HG02973 (cell line): ENCODE data around the gene MTUS2.

ENCODE experiments used
- ATAC-seq: cut with Tn5 transposase; IDR thresholded peaks from one replicate; pipeline ENCODE4 v1.9.1; 2021; ENCODE audit warnings: moderate library complexity; ENCODE audit not compliant: unreplicated experiment

MTUS2 gene

GRCh38 chr13:29474991-29475390, 654.9 kb downstream of the MTUS2 start:
- no peak for ATAC-seq

GRCh38 chr13:29476046-29476445, 655.9 kb downstream of the MTUS2 start:
- ATAC-seq = no peak

- no peak for ATAC-seq
These were observed 659.8 kb downstream of the MTUS2 start for GRCh38 chr13:29479716-29480492.

- ATAC-seq = no peak
These were observed 660.9 kb downstream of the MTUS2 start for GRCh38 chr13:29480893-29481525.

GRCh38 chr13:29481603-29482002, 661.5 kb downstream of the MTUS2 start:
- ATAC-seq = no peak

GRCh38 chr13:29482504-29482903, 662.4 kb downstream of the MTUS2 start:
- no peak for ATAC-seq

- ATAC-seq = no peak
These were observed 663.1 kb downstream of the MTUS2 start for GRCh38 chr13:29483211-29483610.

- ATAC-seq = no peak
These were observed 663.5 kb downstream of the MTUS2 start for GRCh38 chr13:29483623-29484022.

GRCh38 chr13:29484236-29484635, 664.1 kb downstream of the MTUS2 start:
- ATAC-seq = no peak

- ATAC-seq = no peak
These were observed 664.7 kb downstream of the MTUS2 start for GRCh38 chr13:29484796-29485195.

- no peak for ATAC-seq
These were observed 666.4 kb downstream of the MTUS2 start for GRCh38 chr13:29486551-29486950.

GRCh38 chr13:29487466-29488454, 667.6 kb downstream of the MTUS2 start:
- ATAC-seq = no peak

GRCh38 chr13:29489650-29490560, 669.8 kb downstream of the MTUS2 start:
- ATAC-seq = no peak

- ATAC-seq = no peak
These were observed 670.4 kb downstream of the MTUS2 start for GRCh38 chr13:29490561-29490885.

GRCh38 chr13:29491248-29491647, 671.1 kb downstream of the MTUS2 start:
- ATAC-seq = no peak

GRCh38 chr13:29493796-29494195, 673.7 kb downstream of the MTUS2 start:
- no peak for ATAC-seq

- ATAC-seq = no peak
These were observed 674.4 kb downstream of the MTUS2 start for GRCh38 chr13:29494520-29494919.

GRCh38 chr13:29496241-29496712, 676.1 kb downstream of the MTUS2 start:
- no peak for ATAC-seq

- ATAC-seq = no peak
These were observed 677.1 kb downstream of the MTUS2 start for GRCh38 chr13:29497137-29497654.

- no peak for ATAC-seq
These were observed 678.4 kb downstream of the MTUS2 start for GRCh38 chr13:29498426-29499040.
